OCI-LY3 (cell line): ENCODE measurements around the gene RNF225.

Experiments used
- H2AFZ ChIP-seq: fragments of 200-600, 300-600 bp; shearing (Covaris generic); 2 replicates; pipeline ENCODE4 v1.6.0; 2014; ENCODE audit warnings: antibody characterized with exemption, low read depth, low read length
- H3K27ac ChIP-seq: fragments of 200-600, 300-600 bp; sonication (generic); 2 replicates; pipeline ENCODE4 v1.5.1; 2014; ENCODE audit warnings: mild to moderate bottlenecking, low read length, moderate library complexity, mixed read lengths
- H3K27me3 ChIP-seq: fragments of 200-600, 300-600 bp; sonication (generic); 2 replicates; pipeline ENCODE4 v1.6.1; 2014; ENCODE audit warnings: low read depth, low read length, mixed read lengths
- H3K36me3 ChIP-seq: fragments of 200-600, 300-600 bp; sonication (generic); replicated peaks from 2 replicates; pipeline ENCODE3; 2014; ENCODE audit warnings: low read depth, low read length, mixed read lengths
- H3K4me1 ChIP-seq: fragments of 300-600, 200-600 bp; sonication (generic); 2 replicates; pipeline ENCODE4 v1.6.1; 2014; ENCODE audit warnings: low read length, mixed read lengths
- H3K4me2 ChIP-seq: fragments of 200-600, 300-600 bp; sonication (generic); 2 replicates; pipeline ENCODE4 v1.6.1; 2014; ENCODE audit warnings: low read length, mixed read lengths
- H3K4me3 ChIP-seq: fragments of 300-600, 200-600 bp; sonication (generic); 2 replicates; pipeline ENCODE4 v1.5.1; 2014; ENCODE audit warnings: antibody characterized with exemption, mild to moderate bottlenecking, low read length, moderate library complexity
- H3K79me2 ChIP-seq: fragments of 300-600, 200-600 bp; shearing (Covaris generic); 2 replicates; pipeline ENCODE4 v1.6.1; 2014; ENCODE audit warnings: mild to moderate bottlenecking, low read length, mixed read lengths
- H3K9ac ChIP-seq: fragments of 300-600, 200-600 bp; shearing (Covaris generic); 2 replicates; pipeline ENCODE4 v1.6.0; 2014; ENCODE audit warnings: mild to moderate bottlenecking, low read length, moderate library complexity
- H3K9me3 ChIP-seq: fragments of 200-600, 300-600 bp; shearing (Covaris generic); 2 replicates; pipeline ENCODE4 v1.6.1; 2014; ENCODE audit warnings: low read length, mixed read lengths; ENCODE audit not compliant: insufficient read depth
- H4K20me1 ChIP-seq: fragments of 200-600, 300-600 bp; sonication (generic); 2 replicates; pipeline ENCODE4 v1.6.1; 2016; ENCODE audit warnings: low read length, mixed read lengths; ENCODE audit not compliant: insufficient read depth
- EZH2phosphoT487 ChIP-seq: fragments of 200-600 bp; shearing (Covaris generic); IDR thresholded peaks from 2 replicates; pipeline ENCODE4 v1.6.1; 2018; ENCODE audit warnings: antibody characterized with exemption, mixed run types, low read depth
- TF ChIP-seq, protein P1 (sequence below): fragments of 200-600, 300-600 bp; sonication (generic); IDR thresholded peaks from 2 replicates; pipeline ENCODE4 v1.5.1; 2014; ENCODE audit warnings: antibody characterized with exemption, low read length, low read depth

RNF225 gene

DNA sequence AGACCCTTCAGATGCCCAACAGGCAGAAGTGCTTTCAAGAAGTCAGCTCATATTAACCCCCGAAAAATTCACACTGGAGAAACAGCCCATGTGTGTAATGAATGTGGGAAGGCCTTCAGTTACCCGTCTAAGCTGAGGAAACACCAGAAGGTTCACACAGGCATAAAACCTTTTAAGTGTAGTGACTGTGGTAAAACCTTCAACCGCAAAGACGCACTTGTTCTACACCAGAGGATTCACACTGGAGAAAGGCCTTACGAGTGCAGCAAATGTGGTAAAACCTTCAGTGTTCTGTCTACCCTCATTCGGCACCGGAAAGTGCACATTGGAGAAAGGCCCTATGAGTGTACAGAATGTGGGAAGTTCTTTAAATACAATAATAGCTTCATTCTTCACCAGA is 21.6 kb downstream of the RNF225 start:
- peaks cover 44% of the 10 kb centered on the region for H3K36me3 ChIP-seq
- H3K79me2 ChIP-seq = 0 out of 2 replicates have a peak, but pooled peaks cover 4% of the 10 kb centered on the region
- no peak overlapping the region for H3K27ac ChIP-seq
- no peak overlapping the region for H3K4me3 ChIP-seq
- no peak overlapping the region for H3K4me2 ChIP-seq
- H3K9me3 ChIP-seq = no peaks in the 10 kb centered on the region
- H3K9ac ChIP-seq = no peak overlapping the region
- H3K4me1 ChIP-seq = no peaks in the 10 kb centered on the region
- no peak for TF ChIP-seq EZH2phosphoT487
- TF ChIP-seq, protein P1, sequence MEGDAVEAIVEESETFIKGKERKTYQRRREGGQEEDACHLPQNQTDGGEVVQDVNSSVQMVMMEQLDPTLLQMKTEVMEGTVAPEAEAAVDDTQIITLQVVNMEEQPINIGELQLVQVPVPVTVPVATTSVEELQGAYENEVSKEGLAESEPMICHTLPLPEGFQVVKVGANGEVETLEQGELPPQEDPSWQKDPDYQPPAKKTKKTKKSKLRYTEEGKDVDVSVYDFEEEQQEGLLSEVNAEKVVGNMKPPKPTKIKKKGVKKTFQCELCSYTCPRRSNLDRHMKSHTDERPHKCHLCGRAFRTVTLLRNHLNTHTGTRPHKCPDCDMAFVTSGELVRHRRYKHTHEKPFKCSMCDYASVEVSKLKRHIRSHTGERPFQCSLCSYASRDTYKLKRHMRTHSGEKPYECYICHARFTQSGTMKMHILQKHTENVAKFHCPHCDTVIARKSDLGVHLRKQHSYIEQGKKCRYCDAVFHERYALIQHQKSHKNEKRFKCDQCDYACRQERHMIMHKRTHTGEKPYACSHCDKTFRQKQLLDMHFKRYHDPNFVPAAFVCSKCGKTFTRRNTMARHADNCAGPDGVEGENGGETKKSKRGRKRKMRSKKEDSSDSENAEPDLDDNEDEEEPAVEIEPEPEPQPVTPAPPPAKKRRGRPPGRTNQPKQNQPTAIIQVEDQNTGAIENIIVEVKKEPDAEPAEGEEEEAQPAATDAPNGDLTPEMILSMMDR = no peak
- H4K20me1 ChIP-seq = no peaks in the 10 kb centered on the region
- H2AFZ ChIP-seq = no peak overlapping the region
- no peaks in the 10 kb centered on the region for H3K27me3 ChIP-seq

DNA sequence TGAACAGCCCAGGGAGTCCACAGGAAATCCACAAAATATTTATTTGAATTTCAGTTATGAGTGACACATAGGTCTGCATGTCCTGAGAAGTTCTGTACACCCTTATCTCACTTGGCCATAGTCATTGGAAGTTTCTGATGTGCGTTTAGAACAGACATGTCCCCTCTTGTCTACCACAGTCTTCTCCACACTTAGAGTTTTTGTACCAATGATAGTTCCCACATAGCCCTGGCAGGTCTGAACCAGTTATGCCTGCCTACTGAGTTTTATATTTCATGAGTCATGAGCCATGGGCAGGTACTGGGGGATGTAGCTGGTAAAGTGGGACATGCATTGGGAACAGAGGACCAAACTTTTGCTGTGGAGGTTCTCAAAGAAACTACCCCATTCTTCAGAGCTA is 33.2 kb downstream of the RNF225 start:
- Histone ChIP-seq H3K27ac (no peak overlapping the region), H3K79me2 (no peaks in the 10 kb centered on the region), H3K4me3 (no peak overlapping the region), H4K20me1 (no peaks in the 10 kb centered on the region), H3K9me3 (no peaks in the 10 kb centered on the region), H3K9ac (no peak overlapping the region), H2AFZ (no peak overlapping the region), H3K36me3 (peaks cover 11% of the 10 kb centered on the region), H3K4me2 (no peak overlapping the region), H3K4me1 (no peaks in the 10 kb centered on the region), H3K27me3 (no peaks in the 10 kb centered on the region)
- TF ChIP-seq EZH2phosphoT487 = no peak
- TF ChIP-seq, protein P1 = no peak

DNA sequence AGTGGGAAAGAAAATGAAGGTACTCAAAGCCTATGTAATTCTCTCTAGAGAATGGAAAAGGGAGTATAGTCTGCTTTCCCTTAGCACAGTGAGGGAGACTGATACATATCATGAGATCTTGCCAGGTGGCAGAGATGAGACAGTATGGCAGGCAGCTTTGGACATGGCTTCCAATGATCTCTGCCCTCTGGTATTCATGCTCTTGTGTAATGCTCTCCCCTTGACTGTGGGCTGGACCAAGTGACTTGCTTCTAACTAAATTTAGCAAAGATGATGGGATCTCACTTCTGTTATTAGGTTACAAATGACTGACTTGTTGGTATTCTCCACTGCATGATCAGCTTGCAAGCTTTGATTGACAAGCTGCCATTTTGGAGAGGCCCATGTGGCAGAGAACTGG is 34.3 kb downstream of the RNF225 start:
- Histone ChIP-seq H3K79me2 (no peaks in the 10 kb centered on the region), H3K9me3 (no peaks in the 10 kb centered on the region), H2AFZ (no peak overlapping the region), H3K9ac (no peak overlapping the region), H3K27ac (no peak overlapping the region), H3K4me3 (no peak overlapping the region), H4K20me1 (no peaks in the 10 kb centered on the region), H3K27me3 (no peaks in the 10 kb centered on the region), H3K4me2 (no peak overlapping the region), H3K36me3 (peaks cover 20% of the 10 kb centered on the region), H3K4me1 (no peaks in the 10 kb centered on the region)
- TF ChIP-seq, protein P1 = no peak
- no peak for TF ChIP-seq EZH2phosphoT487

DNA sequence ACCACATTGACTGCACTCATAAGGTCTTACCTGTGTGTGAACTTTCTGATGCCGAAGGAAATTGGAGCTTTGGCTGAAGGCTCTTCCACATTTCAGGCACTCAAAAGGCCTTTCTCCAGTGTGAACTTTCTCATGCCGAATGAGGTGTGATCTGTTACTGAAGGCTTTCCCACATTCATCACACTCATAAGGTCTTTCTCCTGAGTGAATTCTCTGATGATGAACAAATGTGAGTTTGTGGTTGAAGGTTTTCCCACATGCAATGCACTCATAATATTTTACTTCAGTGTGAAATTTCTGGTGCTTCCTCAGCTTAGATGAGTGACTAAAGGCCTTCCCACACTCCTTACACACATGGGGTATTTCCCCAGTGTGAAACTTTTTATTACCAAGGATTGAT is 38.8 kb downstream of the RNF225 start:
- no peaks in the 10 kb centered on the region; the same call in 1 of the 2 replicates for H3K4me1 ChIP-seq
- H3K4me3 ChIP-seq = no peak overlapping the region
- no peak overlapping the region for H3K9ac ChIP-seq
- H3K4me2 ChIP-seq = no peak overlapping the region
- H4K20me1 ChIP-seq = no peaks in the 10 kb centered on the region
- H3K27ac ChIP-seq = no peak overlapping the region
- peaks cover 21% of the 10 kb centered on the region for H3K36me3 ChIP-seq
- H3K79me2 ChIP-seq = no peaks in the 10 kb centered on the region
- no peaks in the 10 kb centered on the region for H3K27me3 ChIP-seq
- no peak for TF ChIP-seq EZH2phosphoT487
- TF ChIP-seq, protein P1 = no peak
- no peak overlapping the region for H2AFZ ChIP-seq
- no peaks in the 10 kb centered on the region for H3K9me3 ChIP-seq
